H1 (cell line): ENCODE measurements around the gene CBARP. TPM values are rescaled to one million over a fixed set of nuclear protein-coding genes. Genes with fewer than 3 reads are reported as not detected.

Source experiments
- CTCF ChIA-PET: fragments of 300-600 bp; sonication (Branson Sonifier 250); formaldehyde crosslinking; loops from one replicate; lab custom pipeline; 2021; ENCODE audit not compliant: partially characterized antibody; lab: Charles Lee
- POLR2A ChIA-PET: fragments of 300-600 bp; sonication (Branson Sonifier 250); formaldehyde crosslinking; loops from one replicate; lab custom pipeline; 2021; ENCODE audit warnings: inconsistent platforms; ENCODE audit not compliant: partially characterized antibody; lab: Charles Lee
- DNase-seq, 2 experiments: peaks; one replicate each; pipeline versions ENCODE4 v3.0.0 to v3.0.0-alpha.2; 2010 to 2022; ENCODE audit warnings: low spot score in 2 of 2, low read depth in 1 of 2, mixed read lengths in 1 of 2
- FAIRE-seq: peaks from 2 replicates; lab custom pipeline; 2011; peaks lifted over from hg19 to GRCh38; lab: Jason Lieb, UNC
- H2AFZ ChIP-seq: 2 replicates; pipeline ENCODE4 v1.8.1; 2012; ENCODE audit warnings: low read length, inconsistent platforms
- H2AK5ac ChIP-seq: 2 replicates; pipeline ENCODE4 v1.6.1; 2013; ENCODE audit warnings: low read depth, low read length
- H2BK120ac ChIP-seq: replicated peaks from 2 replicates; pipeline ENCODE3; 2013; ENCODE audit warnings: low read depth, low read length, inconsistent platforms
- H2BK12ac ChIP-seq: 2 replicates; pipeline ENCODE4 v1.6.1; 2013; ENCODE audit warnings: low read depth, low read length
- H2BK15ac ChIP-seq: 2 replicates; pipeline ENCODE4 v1.6.1; 2013; ENCODE audit warnings: low read length
- H2BK20ac ChIP-seq: 2 replicates; pipeline ENCODE4 v1.6.1; 2013; ENCODE audit warnings: low read length
- H2BK5ac ChIP-seq: 2 replicates; pipeline ENCODE4 v1.6.1; 2013; ENCODE audit warnings: low read depth, low read length
- H3K14ac ChIP-seq: 2 replicates; pipeline ENCODE4 v1.6.1; 2013; ENCODE audit warnings: inconsistent platforms; ENCODE audit not compliant: insufficient read length
- H3K18ac ChIP-seq: 2 replicates; pipeline ENCODE4 v1.6.1; 2013; ENCODE audit warnings: low read length; ENCODE audit errors: extremely low read depth
- H3K23ac ChIP-seq: 2 replicates; pipeline ENCODE4 v1.6.1; 2013; ENCODE audit warnings: inconsistent platforms; ENCODE audit not compliant: insufficient read length
- H3K23me2 ChIP-seq: 2 replicates; pipeline ENCODE4 v1.6.1; 2013; ENCODE audit warnings: low read depth, low read length
- H3K27ac ChIP-seq: 2 replicates; pipeline ENCODE4 v1.6.1; 2011; ENCODE audit warnings: low read depth, low read length, inconsistent platforms
- H3K27me3 ChIP-seq, 4 experiments: replicated peaks in 1 of 4; 1 replicate in 1 of 4; 2 replicates in 3 of 4; pipeline versions ENCODE4 v1.6.1 to v1.8.1; 2011 to 2013; ENCODE audit warnings: low read length in 3 of 4, mild to moderate bottlenecking in 3 of 4, inconsistent platforms in 2 of 4, mixed read lengths in 2 of 4, moderate library complexity in 1 of 4; ENCODE audit not compliant: control insufficient read depth in 3 of 4, insufficient read depth in 3 of 4; ENCODE audit errors: extremely low read depth in 1 of 4
- H3K36me3 ChIP-seq, 4 experiments: 2 replicates each; pipeline versions ENCODE4 v1.6.1 to v1.8.1; 2011 to 2013; ENCODE audit warnings: mild to moderate bottlenecking in 4 of 4, low read length in 3 of 4, moderate library complexity in 2 of 4, control low read depth in 1 of 4, inconsistent platforms in 1 of 4; ENCODE audit not compliant: insufficient read depth in 4 of 4, control insufficient read depth in 2 of 4
- H3K4ac ChIP-seq: replicated peaks from 2 replicates; pipeline ENCODE3; 2013; ENCODE audit warnings: low read length, low read depth, mixed read lengths, inconsistent platforms; ENCODE audit not compliant: insufficient read length
- H3K4me1 ChIP-seq, 4 experiments: replicated peaks in 1 of 4; 1 replicate in 1 of 4; 2 replicates in 3 of 4; pipeline versions ENCODE4 v1.6.1 to v1.8.1; 2011 to 2013; ENCODE audit warnings: low read length in 3 of 4, inconsistent platforms in 2 of 4, mixed read lengths in 1 of 4; ENCODE audit not compliant: insufficient read depth in 4 of 4, control insufficient read depth in 3 of 4
- H3K4me2 ChIP-seq, 2 experiments: 2 replicates each; pipeline versions ENCODE4 v1.6.1 to v1.8.1; 2011 to 2013; ENCODE audit warnings: low read depth in 2 of 2, low read length in 2 of 2, control low read depth in 1 of 2, inconsistent platforms in 1 of 2, mild to moderate bottlenecking in 1 of 2; ENCODE audit not compliant: insufficient read depth in 1 of 2
- H3K4me3 ChIP-seq, 4 experiments: fragments of 200-600, 300-600 bp in 1 of 4; sonication (generic), shearing (Covaris generic), sonication (Bioruptor Twin) in 1 of 4; 2 replicates each; pipeline versions ENCODE4 v1.5.1 to v1.8.1; 2011 to 2016; ENCODE audit warnings: low read length in 4 of 4, low read depth in 3 of 4, control low read depth in 2 of 4, inconsistent platforms in 2 of 4, mild to moderate bottlenecking in 2 of 4, mixed read lengths in 1 of 4, moderate library complexity in 1 of 4; ENCODE audit not compliant: insufficient read depth in 2 of 4; ENCODE audit errors: extremely low read depth in 1 of 4
- H3K56ac ChIP-seq: replicated peaks from 2 replicates; pipeline ENCODE3; 2013; ENCODE audit warnings: low read depth, mild to moderate bottlenecking, mixed read lengths, low read length, inconsistent platforms; ENCODE audit not compliant: insufficient read length
- H3K79me1 ChIP-seq: 2 replicates; pipeline ENCODE4 v1.6.1; 2013; ENCODE audit warnings: low read depth, low read length, control low read depth
- H3K79me2 ChIP-seq, 2 experiments: 2 replicates each; pipeline versions ENCODE4 v1.6.1 to v1.8.1; 2012 to 2013; ENCODE audit warnings: low read length in 2 of 2, mild to moderate bottlenecking in 2 of 2, inconsistent platforms in 1 of 2; ENCODE audit not compliant: insufficient read depth in 2 of 2, control insufficient read depth in 1 of 2
- H3K9ac ChIP-seq, 4 experiments: replicated peaks in 1 of 4; 1 replicate in 1 of 4; 2 replicates in 3 of 4; pipeline versions ENCODE4 v1.6.1 to v1.8.1; 2011 to 2013; ENCODE audit warnings: low read depth in 3 of 4, low read length in 3 of 4, control low read depth in 2 of 4, mild to moderate bottlenecking in 2 of 4, moderate library complexity in 2 of 4, inconsistent platforms in 1 of 4; ENCODE audit errors: extremely low read depth in 1 of 4
- H3K9me3 ChIP-seq, 2 experiments: 2 replicates each; pipeline versions ENCODE4 v1.6.1 to v1.8.1; 2012 to 2013; ENCODE audit warnings: mild to moderate bottlenecking in 2 of 2, moderate library complexity in 2 of 2, control low read depth in 1 of 2, inconsistent platforms in 1 of 2, low read depth in 1 of 2, low read length in 1 of 2, mixed read lengths in 1 of 2; ENCODE audit not compliant: insufficient read depth in 2 of 2
- H4K20me1 ChIP-seq, 2 experiments: replicated peaks in 1 of 2; 2 replicates each; pipeline versions ENCODE3 to v1.8.1; 2011 to 2013; ENCODE audit warnings: inconsistent platforms in 2 of 2, low read length in 2 of 2, mild to moderate bottlenecking in 1 of 2; ENCODE audit not compliant: insufficient read depth in 2 of 2, control insufficient read depth in 1 of 2
- H4K5ac ChIP-seq: 2 replicates; pipeline ENCODE4 v1.6.1; 2013; ENCODE audit warnings: low read length, low read depth, mixed read lengths, inconsistent platforms; ENCODE audit not compliant: insufficient read length
- H4K8ac ChIP-seq: 2 replicates; pipeline ENCODE4 v1.8.0; 2013; ENCODE audit warnings: mild to moderate bottlenecking, moderate library complexity, low read length, inconsistent platforms; ENCODE audit not compliant: insufficient read depth; ENCODE audit errors: extremely low read depth
- H4K91ac ChIP-seq: replicated peaks from 2 replicates; pipeline ENCODE3; 2013; ENCODE audit warnings: low read length, mixed read lengths, inconsistent platforms; ENCODE audit not compliant: insufficient read length
- BACH1 ChIP-seq: IDR thresholded peaks from 2 replicates; pipeline ENCODE4 v1.6.1; 2012; ENCODE audit warnings: low read length, improper control_type of control experiment
- BCL11A ChIP-seq, 2 experiments: IDR thresholded peaks; one replicate each; pipeline ENCODE4 v1.6.1; 2011; ENCODE audit warnings: low read depth in 2 of 2, low read length in 2 of 2, mild to moderate bottlenecking in 2 of 2
- EZH2 ChIP-seq: fragments of 200-600 bp; sonication (generic); IDR thresholded peaks from 2 replicates; pipeline ENCODE4 v1.7.1; 2012; ENCODE audit warnings: low read depth, mild to moderate bottlenecking, moderate library complexity, low read length, inconsistent platforms; ENCODE audit not compliant: severe bottlenecking
- GABPA ChIP-seq: IDR thresholded peaks from 2 replicates; pipeline ENCODE4 v1.6.1; 2011; ENCODE audit warnings: mild to moderate bottlenecking, low read length, moderate library complexity, borderline replicate concordance; ENCODE audit not compliant: insufficient read depth
- HDAC2 ChIP-seq, 2 experiments: fragments of 300-600 bp in 1 of 2; sonication (generic) in 1 of 2; IDR thresholded peaks; 2 replicates each; pipeline ENCODE4 v1.6.1; 2011 to 2012; ENCODE audit warnings: low read depth in 2 of 2, low read length in 2 of 2, mild to moderate bottlenecking in 2 of 2, moderate library complexity in 2 of 2, borderline replicate concordance in 1 of 2, inconsistent platforms in 1 of 2
- MAFK ChIP-seq: IDR thresholded peaks from 2 replicates; pipeline ENCODE4 v1.6.1; 2012; ENCODE audit warnings: low read depth, mild to moderate bottlenecking, improper control_type of control experiment, low read length
- NRF1 ChIP-seq: IDR thresholded peaks from 2 replicates; pipeline ENCODE4 v1.6.1; 2011; ENCODE audit warnings: mild to moderate bottlenecking, low read depth, low read length, improper control_type of control experiment
- POU5F1 ChIP-seq: IDR thresholded peaks from 2 replicates; pipeline ENCODE4 v1.6.1; 2011; ENCODE audit warnings: low read depth, mild to moderate bottlenecking, low read length, moderate library complexity
- RXRA ChIP-seq: IDR thresholded peaks from 2 replicates; pipeline ENCODE4 v1.6.1; 2011; ENCODE audit warnings: low read depth, mild to moderate bottlenecking, low read length, moderate library complexity; ENCODE audit not compliant: insufficient read depth
- SUZ12 ChIP-seq: fragments of 200-600 bp; sonication (generic); IDR thresholded peaks from 2 replicates; pipeline ENCODE4 v1.6.1; 2012; ENCODE audit warnings: mild to moderate bottlenecking, inconsistent platforms, low read length, moderate library complexity, mixed read lengths
- WGBS, 2 experiments: shearing (Covaris generic) in 1 of 2; methylation state at CpG; one replicate each; pipeline versions ENCODE4 v1.1.6 to v1.1.7; 2013 to 2015; ENCODE audit warnings: low lambda C conversion rate in 2 of 2, mixed read lengths in 2 of 2, inconsistent platforms in 1 of 2, low coverage in 1 of 2, missing lambda C conversion rate in 1 of 2; ENCODE audit not compliant: insufficient replicate concordance in 2 of 2, insufficient coverage in 1 of 2, insufficient read length in 1 of 2; ENCODE audit errors: extremely low coverage in 1 of 2, missing lambda C conversion rate in 1 of 2; 5-methylcytosine and 5-hydroxymethylcytosine counted together
- polyA plus RNA-seq, 7 experiments: library from polyadenylated mRNA; depleted of rRNA in 3 of 7; stranded (reverse) in 5 of 7; unstranded in 2 of 7; fragments of >200 nt in 5 of 7; fragments of 200-250 nt in 2 of 7; gene quantifications; 1 replicate in 5 of 7; 2 replicates in 1 of 7; 4 replicates in 1 of 7; pipeline versions ENCODE4 v1.2.1 to v1.2.3, GENCODE V29; 2011 to 2013; ENCODE audit warnings: missing spikeins in 2 of 7, mixed read lengths in 2 of 7
- total RNA-seq: library from RNA; stranded (reverse); fragmentation: NEBNext Ultra II Directional; extraction: Animal tissue kit (Norgen Biotek cat#: 25700); gene quantifications from 2 replicates; pipeline ENCODE4 v1.2.1, GENCODE V29; 2021
- TF ChIP-seq, protein P1 (sequence below): IDR thresholded peaks from 2 replicates; pipeline ENCODE4 v1.6.1; 2011; ENCODE audit warnings: low read depth, mild to moderate bottlenecking, low read length; ENCODE audit not compliant: insufficient read depth

CBARP gene
- total and polyA plus RNA-seq, 2 of the 8 experiments (the other 6 are each of a cell fraction or from before 2014, with no cell fraction given): 4.9 to 14.7 TPM

DNA sequence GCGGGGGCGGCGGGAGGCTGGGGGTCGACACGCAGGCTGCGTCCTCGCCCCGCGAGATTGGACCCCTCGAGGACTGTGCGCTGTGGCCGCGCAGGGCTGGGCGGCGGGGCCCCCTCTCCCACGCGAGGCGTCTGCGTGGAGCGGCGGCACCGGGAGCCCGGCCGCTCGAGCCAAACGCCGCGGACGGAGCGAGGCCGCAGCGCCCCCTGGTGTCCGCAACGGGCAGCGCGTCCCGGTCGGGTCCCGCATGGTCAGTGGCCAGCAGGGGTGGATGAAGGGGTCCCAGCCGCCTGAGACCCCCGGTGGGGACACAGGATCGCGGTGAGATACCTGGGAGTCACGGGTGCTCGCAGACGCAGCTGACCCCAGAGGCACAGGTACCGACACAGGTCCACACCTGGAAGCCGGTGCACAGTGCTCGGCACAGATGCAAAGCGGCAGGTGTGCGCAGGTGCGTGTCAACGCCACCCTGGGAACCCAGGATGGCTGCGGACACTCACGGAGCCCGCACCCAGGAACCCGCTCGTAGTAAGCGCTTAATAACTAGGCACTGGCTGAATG lies 29.2 kb upstream of the CBARP start:
- H3K23me2 ChIP-seq: peaks cover 25% of the 10 kb centered on the region; the same call in 1 of the 2 replicates
- H2AFZ ChIP-seq: no peak overlapping the region
- no peaks in the 10 kb centered on the region for H3K9me3 ChIP-seq
- H2BK120ac ChIP-seq: no peak overlapping the region
- no peak overlapping the region for H4K91ac ChIP-seq
- no peak overlapping the region for H3K56ac ChIP-seq
- peaks cover 5 to 24% of the 10 kb centered on the region in 2 experiments for H3K79me2 ChIP-seq
- peaks cover 13 to 16% (median 16%) of the 10 kb centered on the region in 4 experiments for H3K36me3 ChIP-seq
- FAIRE-seq: no peak
- ChIA-PET CTCF (interaction anchor here (0.7 to 15.9 kb wide), 20 partner anchors 12 to 580 kb away, joined by 3 to 212 read pairs (median 3); partner anchors contain the start of genes ATP5F1D and CNN2), POLR2A (interaction anchor here (0.6 to 19.4 kb wide), 18 partner anchors 9 to 240 kb away, joined by 3 to 456 read pairs (median 4); partner anchors contain the start of genes ATP5F1D, CBARP, FAM174C and MIDN)
- peak overlapping the region; percentile 32; the same call in 1 of the 2 replicates for H3K18ac ChIP-seq
- 11% methylated on average over 15 of the region's 59 CpGs; no CpG with 5 or more reads in 1 of the 2 experiments for WGBS, 2 experiments
- no peak overlapping the region for H2BK5ac ChIP-seq
- H3K79me1 ChIP-seq: peaks cover 5% of the 10 kb centered on the region; the same call in 1 of the 2 replicates
- peaks cover 4 to 59% (median 43%) of the 10 kb centered on the region in 4 experiments for H3K4me1 ChIP-seq
- no peak overlapping the region for H2BK20ac ChIP-seq
- 0 out of 2 replicates have a peak overlapping the region, but pooled peaks have one; percentile 19 for H2BK12ac ChIP-seq
- no peak overlapping the region for H3K27ac ChIP-seq
- peaks cover 5 to 15% of the 10 kb centered on the region in 2 experiments for H4K20me1 ChIP-seq
- H3K14ac ChIP-seq: no peak overlapping the region
- no peak overlapping the region for H4K5ac ChIP-seq
- no peak overlapping the region; a peak in 2 of 7 replicates for H3K9ac ChIP-seq
- peak overlapping the region; percentile 82 to 83 for H3K4me2 ChIP-seq
- no peak overlapping the region for H3K23ac ChIP-seq
- peaks cover 0 to 10% (median 5%) of the 10 kb centered on the region in 4 experiments; a peak in 4 of 7 replicates for H3K27me3 ChIP-seq
- no peak overlapping the region for H2BK15ac ChIP-seq
- peak overlapping the region; percentile 33 to 61 (median 42) for H3K4me3 ChIP-seq
- no peak overlapping the region for H2AK5ac ChIP-seq
- peak overlapping the region; percentile 78 for H3K4ac ChIP-seq
- peak in 1 of 2 experiments; percentile 97 for DNase-seq
- H4K8ac ChIP-seq: peak overlapping the region; percentile 4
- TF ChIP-seq BCL11A (IDR thresholded peaks at IDR 0.05; ENCODE audit: low read depth in 2 of 2, low read length in 2 of 2): no peak
- TF ChIP-seq HDAC2 (IDR thresholded peaks at IDR 0.05; ENCODE audit: borderline replicate concordance in 1 of 2, low read depth in 2 of 2, low read length in 2 of 2): 0 out of 4 replicates have a peak, but pooled peaks of 1 of the 2 experiments have one; percentile 57
- no peak for TF ChIP-seq SUZ12
- TF ChIP-seq EZH2: no peak
- TF ChIP-seq BACH1: peak; percentile 81
- no peak for TF ChIP-seq MAFK
- TF ChIP-seq GABPA: peak; percentile 44; the same call in 1 of the 2 replicates
- TF ChIP-seq, protein P1, sequence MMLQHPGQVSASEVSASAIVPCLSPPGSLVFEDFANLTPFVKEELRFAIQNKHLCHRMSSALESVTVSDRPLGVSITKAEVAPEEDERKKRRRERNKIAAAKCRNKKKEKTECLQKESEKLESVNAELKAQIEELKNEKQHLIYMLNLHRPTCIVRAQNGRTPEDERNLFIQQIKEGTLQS: no peak
- no peak for TF ChIP-seq POU5F1
- no peak for TF ChIP-seq NRF1
- no peak for TF ChIP-seq RXRA
